Measurements from ENCODE around the gene STAT2.
"Not testable (repeated sequence)": the region's sequence is repeated elsewhere in the genome, so short reads cannot be mapped to it uniquely, and the experiment has no call there.

The STAT2 gene

DNA sequence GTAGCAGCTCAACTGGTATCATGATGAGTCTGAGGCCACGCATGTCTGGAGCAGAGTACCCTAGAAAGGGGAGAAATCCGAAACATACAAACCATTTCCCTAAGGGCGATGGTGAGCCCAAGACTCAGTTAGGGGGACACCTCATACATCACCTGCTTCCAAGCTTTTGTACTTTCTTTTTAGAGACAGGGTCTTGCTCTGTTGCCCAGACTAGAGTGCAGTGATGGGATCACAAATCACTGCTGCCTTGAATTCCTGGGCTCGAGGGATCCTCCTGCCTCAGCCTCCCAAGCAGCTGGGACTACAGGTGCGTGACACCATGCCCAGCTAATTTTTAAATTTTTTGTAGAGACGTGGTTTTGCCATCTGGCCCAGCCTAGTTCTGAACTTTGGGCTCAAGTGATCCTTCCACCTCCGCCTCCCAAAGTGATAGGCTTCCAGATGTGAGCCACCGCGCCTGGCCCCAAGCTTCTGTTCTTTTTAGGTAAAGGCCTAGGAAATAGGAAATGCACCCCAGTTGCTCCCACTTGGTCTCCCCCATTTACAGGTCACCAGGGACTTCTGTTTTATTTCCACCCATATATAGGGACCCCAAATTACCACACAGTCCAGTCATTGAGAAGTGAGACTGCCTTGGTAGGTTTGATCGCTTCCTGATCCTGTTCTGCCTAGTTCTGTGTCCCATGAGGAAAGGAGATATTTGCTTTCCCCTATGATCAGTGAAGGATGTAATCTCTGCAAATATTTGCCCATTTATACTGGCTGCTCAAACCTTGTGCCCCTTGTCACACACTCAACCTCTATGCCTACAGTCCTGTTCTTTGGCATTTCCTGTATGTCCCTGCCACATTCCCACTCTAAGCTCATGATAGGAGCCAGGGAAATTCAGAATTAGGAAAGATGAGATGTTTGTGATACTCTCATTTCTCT lies 2.5 kb upstream of the STAT2 start, which contains the start of gene APOF:
APOF (minus strand) TSS at position 728 of the 930 bp plus-strand sequence; CDS start at position 616, 112 bp downstream.
- no peak for DNase-seq

DNA sequence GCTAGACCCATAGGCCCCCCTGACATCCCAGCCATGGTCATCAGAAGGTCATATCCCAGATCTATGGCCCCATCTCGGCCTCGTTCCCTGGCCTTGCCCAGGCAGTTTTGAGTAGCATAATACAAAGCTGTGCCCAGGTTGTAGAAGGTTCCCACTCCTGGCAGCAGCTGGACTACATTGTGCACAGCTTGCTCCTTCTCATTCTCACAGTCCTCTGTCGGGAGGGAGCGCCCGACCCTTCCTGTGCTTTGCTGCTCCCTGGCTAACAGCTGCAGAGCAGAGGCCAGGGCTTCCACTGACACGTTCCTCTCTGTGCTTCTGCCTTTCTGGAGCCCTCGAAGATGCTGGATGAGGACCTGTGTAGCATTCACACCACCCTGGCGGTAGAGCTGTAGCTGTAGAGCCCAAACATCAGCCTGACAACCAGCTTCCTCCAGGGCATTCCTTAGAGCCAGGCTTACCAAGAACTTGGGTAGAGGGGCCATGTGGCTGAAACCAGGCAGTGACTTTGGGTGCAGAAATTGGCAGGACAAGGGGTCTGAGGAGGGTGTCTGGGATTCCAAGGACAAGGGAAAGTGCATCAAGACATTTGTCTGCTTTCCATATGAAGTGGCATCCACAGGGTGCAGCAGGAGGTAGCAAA lies 1.7 kb upstream of the STAT2 start:
- DNase-seq = no peak

DNA sequence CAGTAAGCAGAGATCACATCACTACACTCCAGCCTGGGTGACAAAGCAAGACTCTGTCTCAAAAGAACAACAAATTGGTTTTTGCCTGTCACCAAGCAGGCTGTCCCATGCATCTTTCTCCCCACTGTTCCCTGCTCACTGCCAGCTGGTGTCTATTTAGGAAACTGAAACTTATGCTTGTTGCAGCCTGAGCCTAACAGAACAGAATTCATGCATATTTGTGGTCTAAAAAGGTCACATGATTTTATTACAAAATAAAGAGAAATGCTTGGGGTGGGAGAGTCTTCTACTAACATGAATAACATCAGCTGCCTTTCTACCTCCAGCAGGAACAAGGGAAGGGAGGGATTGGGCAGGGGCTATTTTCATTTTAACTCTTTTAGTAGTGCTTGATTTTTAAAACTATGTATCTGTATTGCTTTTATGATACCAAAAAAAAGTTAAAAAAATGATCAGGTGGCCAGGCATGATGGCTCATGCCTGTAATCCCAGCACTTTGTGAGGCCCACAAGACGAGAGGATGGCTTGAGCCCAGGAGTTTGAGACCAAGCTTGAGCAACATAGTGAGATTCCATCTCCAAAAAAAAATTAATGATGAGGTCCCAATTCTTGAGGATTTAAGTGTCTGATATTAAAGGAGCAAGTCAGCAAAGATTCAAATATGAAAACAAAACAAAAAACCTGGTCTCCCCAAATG lies 923 bp downstream of the STAT2 start:
- peak in 35 of 56 donors; percentile 6 to 76 (median 33) for DNase-seq

DNA sequence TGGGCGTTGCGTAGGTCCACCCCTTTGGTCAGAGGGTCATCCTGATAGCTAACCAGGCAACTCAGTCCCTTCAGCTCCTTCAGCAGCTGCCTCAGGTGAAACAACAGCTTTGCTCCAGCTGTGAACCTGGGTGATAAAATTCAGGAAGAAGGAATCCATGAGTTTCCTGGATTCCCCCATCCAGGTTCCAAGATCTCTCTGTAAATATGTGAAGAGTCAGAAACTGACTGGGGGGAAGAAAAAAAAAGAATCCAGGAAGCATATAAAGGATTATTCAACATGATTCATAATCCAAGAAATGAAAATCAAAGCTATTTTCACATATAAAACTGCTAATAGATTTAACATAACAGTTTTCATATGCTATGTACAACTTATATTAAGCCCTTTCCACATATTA lies 8.6 kb downstream of the STAT2 start:
- DNase-seq = no peak

DNA sequence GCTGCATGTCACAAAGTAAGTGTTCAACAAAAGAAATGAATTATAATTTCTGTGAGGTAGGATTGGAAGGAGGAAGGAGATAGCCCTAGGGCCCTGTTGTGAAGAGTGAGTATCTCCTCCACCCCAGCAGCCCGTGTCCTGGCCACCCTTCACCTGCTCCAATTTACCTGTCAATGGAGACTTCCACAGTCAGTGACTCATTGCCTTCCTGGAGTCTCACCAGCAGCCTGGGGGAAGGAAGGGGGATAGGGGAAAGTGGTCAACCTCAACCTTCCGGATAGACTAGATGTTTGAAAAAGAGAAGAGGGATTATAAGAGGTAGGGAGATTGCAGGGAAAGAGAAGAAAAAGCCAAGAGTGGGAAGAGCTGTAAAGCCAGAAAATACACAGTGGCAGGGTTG lies 9.2 kb downstream of the STAT2 start:
- DNase-seq = no peak

DNA sequence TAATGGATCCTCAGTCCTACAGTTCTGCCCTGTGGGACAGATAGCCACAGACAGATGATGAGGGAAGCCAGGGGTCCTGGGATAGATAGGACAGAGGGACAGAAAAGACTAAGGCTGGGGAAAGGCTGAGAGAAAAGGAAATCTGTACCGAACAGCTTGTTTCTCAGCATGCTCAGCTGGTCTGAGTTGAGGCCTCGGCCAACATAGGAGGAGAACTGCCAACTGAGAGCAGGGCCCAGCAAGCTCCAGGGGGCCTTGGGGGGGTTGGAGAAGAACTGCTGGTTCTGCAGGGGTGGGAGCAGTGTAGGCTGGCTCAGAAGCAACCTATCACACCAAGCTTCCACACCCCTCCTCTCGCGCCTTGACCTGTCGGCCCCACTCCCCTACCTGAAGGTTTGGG lies 11.1 kb downstream of the STAT2 start:
- no peak for DNase-seq

DNA sequence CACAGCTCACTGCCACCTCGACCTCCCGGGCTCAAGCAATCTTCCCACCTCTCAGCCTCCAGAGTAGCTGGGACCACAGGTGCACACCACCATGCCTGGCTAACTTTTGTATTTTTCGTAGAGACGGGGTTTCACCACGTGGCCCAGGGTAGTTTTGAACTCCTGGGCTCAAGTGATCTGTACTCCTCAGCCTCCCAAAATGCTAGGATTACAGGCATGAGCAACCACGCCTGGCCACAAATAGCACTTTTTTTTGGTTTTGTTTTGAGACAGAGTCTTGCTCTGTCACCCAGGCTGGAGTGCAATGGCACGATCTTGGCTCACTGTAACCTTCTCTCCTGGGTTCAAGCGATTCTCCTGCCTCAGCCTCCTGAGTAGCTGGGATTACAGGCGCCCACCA lies 12.7 kb downstream of the STAT2 start:
- not testable (repeated sequence) for DNase-seq

DNA sequence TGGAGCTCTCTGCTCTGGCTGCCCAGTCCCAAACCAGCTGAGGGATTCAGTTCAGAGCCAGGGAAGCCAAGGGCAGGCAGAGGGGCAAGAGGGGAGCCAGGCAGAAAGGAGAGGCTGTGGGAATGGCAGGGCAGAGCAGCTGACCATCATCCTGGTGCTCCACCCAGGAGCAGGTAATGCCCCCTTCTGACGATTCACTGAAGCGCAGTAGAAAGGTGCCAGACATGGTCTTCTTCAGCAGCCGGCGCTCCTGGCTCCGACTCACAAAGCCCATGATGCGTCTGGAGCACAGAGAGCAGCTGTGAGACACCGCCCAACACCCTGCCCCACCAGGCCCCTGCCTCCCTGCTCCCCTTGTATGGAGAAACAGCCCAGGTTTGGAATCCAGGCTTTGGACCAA lies 13.2 kb downstream of the STAT2 start:
- no peak for DNase-seq

DNA sequence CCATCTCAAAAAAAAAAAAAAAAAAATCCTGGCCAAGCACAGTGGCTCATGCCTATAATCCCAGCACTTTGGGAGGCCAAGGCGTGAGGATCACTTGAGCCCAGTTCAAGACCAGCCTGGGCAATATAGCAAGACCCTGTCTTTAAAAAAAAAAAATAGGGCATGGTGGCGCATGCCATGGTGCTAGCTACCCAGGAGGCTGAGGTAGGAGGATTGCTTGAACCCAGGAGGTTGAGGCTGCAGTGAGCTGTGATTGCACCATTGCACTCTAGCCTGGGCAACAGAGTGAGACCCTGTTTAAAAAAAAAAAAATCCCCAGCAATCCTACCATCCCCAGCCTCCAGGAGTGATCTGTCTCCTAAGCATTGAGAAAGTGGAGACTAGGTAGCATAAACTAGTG lies 17.6 kb downstream of the STAT2 start:
- not testable (repeated sequence) for DNase-seq

DNA sequence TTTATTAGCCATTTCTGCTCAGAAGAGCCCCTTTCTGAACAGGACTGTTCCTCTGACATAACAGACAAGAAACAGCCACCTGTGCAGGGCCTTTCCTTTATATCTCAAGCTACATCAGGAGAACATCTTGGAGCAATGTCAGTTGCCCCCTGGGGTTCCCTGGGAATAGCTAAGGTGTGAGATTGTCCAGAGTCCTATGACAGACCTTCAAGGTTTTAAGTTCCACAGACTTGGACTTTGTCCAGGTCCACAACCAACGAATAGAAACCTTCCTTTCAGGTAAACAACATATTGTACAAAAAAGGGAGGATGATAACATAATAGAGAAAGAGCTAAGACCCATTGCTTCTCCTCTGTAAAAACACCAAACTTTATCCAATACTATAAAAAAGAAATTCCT lies 18.3 kb downstream of the STAT2 start:
- no peak for DNase-seq

DNA sequence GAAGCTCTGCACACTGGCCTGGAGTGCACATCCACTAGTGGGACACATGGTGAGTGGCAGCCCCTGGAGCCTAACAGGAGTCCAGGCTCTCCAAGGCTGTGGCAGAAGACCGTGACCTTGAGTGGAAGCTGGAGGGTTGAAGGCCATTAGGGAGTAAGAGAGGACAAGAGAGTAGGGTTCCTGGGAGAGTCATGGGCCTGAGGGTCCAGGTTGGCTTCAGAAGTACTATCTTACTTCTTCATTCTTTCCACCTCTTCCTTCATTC lies 20.8 kb downstream of the STAT2 start:
- DNase-seq = no peak

DNA sequence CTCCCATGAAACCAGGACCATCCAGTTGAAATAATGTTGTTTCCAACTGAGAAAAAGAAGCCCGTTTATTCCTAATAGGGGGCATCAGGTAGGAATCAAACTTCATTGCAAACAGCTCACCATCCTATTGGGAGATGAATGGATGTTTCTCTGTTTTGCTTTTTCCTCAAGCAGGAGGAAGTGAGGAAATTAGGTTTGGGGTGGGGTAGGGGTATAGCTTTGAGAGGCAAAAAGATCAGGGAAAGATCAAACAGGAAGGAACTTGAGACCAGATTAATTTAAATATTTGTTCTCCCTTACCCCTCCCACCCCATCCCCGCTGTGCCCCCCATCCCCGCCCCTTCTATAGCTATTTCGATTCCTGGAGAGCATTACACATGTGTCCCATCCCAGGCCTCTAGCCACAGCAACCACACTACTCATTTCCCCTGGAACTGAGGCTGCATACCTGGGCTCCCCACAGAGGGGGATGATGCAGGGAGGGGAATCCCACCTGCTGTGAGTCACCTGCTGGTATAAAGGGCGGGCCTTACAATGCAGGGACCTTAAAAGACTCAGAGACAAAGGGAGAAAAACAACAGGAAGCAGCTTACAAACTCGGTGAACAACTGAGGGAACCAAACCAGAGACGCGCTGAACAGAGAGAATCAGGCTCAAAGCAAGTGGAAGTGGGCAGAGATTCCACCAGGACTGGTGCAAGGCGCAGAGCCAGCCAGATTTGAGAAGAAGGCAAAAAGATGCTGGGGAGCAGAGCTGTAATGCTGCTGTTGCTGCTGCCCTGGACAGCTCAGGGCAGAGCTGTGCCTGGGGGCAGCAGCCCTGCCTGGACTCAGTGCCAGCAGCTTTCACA lies 21.4 kb downstream of the STAT2 start, which contains the start of gene IL23A:
IL23A (plus strand) TSS at position 577 of the 850 bp plus-strand sequence; CDS start at position 738, 161 bp downstream.
- no peak for DNase-seq

DNA sequence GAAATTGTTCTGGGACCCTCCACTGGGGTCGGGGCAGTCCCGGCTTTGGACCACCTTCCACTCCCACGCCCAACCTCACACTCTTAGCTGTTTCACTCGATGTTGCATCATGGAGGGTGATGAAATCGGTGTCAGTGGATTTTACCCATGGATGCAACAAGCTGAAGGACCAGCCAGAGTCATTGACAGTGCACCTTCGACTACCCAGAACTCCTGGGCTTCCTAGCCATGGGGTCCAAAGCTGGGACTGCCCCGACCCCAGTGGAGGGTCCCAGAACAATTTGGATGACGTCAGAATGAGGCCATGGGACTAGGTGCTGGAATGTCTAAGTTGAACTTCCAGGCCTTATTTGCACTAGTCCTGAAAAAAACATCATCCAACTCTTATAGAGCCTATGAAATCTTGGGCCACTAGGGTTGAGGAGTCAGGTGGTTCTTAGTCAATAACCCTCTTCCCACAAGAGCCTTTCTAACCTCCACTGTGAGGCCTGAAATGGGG lies 22.1 kb downstream of the STAT2 start:
- DNase-seq = no peak

DNA sequence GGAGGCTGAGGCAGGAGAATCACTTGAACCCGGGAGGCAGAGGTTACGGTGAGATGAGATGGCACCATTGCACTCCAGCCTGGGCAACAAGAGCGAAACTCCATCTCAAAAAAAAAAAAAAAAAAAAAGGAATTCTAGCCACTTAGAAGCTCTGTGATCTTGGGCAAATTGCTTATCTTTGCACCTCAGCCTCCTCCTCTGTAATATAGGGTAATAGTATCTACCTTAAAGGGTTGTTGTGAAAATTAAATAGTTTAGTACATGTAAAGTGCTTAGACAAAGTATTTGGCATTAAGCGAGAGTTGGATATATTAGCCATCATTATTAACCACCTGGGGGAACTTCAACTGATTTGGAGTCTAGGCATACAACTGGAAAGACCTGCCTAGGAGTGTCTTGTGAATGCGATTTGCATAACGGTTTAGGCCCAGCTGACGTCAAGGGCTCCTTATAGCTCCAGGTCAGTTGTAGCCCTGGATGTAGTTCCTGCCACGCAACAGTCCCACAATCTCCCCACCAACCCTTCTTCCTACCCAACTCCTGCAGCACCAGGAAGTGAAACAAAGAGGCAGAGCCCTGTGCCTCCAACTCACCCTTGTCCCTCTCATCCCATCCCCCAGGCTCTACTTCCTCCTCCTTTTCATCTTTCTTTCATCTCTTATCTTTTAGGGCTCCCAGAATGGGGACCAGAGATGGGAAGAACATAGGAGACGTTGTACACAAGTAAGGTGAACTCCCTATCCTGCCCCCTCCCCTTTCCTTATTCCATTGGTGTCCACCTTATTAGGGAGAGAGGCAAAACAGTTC lies 23.3 kb downstream of the STAT2 start:
- DNase-seq = peak in 12 of 56 donors; percentile 6 to 47 (median 8)

DNA sequence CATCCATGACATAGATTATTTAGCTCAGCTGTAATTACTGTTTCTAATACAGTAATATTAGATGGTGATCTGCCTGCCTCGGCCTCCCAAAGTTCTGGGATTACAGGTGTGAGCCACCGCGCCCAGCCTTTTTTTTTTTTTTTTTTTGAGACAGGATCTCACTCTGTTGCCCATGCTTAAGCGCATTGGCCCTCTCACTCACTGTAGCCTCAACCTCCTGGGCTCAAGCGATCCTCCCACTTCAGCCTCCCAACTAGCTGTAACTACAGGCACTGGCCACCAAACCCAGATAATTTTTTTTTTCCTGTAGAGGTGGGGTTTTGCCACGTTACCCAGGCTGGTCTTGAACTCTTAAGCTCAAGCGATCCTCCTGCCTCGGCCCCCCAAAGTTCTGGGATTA lies 24.4 kb downstream of the STAT2 start:
- not testable (repeated sequence) for DNase-seq

DNA sequence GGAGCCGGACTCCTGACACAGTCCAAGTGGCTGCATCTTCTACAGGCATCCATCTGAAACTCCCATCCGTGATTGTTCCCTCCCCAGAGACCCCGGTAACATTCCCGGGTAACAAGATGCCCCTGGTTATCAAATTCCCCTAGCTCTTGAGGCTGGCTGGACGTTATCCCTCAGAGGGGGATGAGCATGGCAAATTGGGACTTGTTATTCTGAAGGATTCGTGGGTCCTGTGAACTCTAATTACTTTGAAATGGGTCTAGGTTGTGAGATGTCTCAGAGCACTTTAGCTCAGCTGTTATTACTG lies 25.5 kb downstream of the STAT2 start:
- DNase-seq = no peak

DNA sequence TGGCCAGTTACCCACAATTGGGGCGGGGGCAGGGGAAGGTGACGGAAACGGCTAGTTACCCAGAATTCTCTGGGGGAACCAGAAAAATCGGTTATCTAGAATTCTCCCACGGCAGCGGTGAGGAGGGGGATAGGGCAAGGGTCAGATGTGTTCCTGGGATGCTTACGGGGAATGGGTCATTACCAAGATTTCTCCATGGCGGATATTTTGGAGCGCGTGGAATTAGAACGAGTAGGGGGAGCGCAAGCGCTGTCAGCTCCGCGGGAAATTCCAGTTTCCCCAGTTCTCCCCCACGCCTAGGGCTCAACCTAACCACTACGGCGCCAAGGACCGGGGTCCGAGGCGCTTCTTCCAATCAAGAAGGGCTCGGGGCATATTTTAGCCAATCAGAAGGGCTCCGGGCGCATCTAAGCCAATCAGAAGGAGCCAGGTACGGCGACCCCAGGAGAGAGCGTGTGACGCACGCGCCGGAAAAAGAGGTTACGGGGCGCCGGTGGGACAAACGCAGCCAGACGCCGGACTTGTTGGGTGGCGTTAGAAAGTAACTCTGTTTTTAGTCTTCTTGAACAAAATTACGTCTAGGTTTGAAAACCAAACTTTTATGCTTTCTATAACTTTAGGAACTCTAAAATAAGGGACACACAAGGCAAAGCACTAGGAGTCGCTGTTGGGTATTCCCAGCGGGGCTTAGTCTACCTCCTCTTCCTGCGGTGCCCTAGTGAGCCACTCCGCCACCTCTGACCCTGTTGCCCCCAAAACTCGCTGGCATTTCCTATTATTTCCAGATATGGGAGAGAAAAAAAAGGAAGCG lies 26.0 kb downstream of the STAT2 start, which contains the start of gene PAN2:
PAN2 (minus strand) TSS at position 322 of the 811 bp plus-strand sequence. CDS start 906 bp downstream, outside the sequence.
- peak; percentile 44 to 97 (median 93) for DNase-seq

DNA sequence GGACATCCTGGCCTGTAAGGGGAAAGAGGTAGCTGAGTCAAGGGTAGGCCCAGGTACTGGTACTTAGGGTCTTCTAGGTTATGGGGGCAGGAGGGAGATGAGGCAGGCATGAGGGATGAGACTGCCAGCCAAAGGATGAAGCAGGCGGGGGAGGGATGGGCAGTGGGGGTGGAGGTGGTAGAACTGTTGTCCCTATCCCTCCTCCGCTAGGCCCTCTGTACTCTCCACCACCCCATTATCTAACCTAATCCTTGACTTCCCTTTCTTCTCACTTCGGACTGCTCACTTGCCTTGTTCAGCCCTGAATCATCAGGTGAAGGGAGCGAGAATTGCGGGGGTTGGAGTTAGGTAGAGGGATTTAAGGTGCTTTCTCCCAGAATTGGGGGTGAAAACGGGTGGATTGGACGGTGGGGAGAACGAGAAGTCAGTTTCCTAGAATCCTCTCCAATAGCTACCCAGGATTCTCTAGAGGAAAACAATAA lies 26.7 kb downstream of the STAT2 start:
- peak in 2 of 56 donors; percentile 41 to 43 for DNase-seq

Measured in amygdala (tissue), 56 donors.